GM19468 (cell line): ENCODE results near the gene SEMA6C.
"Not testable (repeated sequence)": the region's sequence is repeated elsewhere in the genome, so short reads cannot be mapped to it uniquely, and the experiment has no call there.

Experiments used
- ATAC-seq: cut with Tn5 transposase; IDR thresholded peaks from one replicate; pipeline ENCODE4 v1.9.1; 2021; ENCODE audit warnings: mild to moderate bottlenecking, moderate library complexity, moderate number of reproducible peaks; ENCODE audit not compliant: unreplicated experiment; ENCODE audit errors: extremely low read depth

Gene SEMA6C

DNA sequence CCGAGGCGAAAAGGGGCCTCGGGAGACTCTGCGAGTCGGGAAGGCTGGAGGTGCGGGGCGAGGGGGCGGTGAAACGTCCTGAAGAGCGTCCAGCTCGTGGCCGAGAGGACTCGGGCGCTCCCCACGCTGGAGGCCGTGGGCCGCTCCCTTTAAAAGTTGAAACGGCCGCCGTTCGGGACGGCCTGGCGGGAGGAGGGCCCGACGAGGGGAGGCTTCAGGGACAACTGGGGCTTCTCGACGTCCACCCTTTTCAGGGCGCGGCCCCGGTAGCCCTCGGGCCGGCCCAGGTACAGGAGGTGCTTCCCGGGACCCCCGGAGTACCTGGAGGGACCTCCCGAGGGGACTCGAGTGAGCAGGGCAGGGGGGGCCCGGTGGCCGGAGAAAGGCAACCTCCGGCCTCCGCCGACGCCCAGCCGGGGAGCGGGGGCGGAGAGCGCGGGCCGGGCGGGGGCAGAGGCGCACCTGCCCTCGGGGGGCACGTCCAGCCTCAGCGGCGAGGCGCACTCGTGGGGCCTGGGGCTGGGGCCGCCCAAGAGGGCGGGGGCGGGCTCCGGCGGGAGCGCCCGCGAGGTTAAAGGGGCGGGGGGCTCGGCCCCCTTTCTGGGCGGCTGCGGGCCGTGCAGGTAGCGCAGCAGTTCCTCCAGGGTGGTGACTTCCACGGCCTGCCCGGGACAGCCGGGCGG, 14.0 kb downstream of the SEMA6C start:
- ATAC-seq, result no peak

DNA sequence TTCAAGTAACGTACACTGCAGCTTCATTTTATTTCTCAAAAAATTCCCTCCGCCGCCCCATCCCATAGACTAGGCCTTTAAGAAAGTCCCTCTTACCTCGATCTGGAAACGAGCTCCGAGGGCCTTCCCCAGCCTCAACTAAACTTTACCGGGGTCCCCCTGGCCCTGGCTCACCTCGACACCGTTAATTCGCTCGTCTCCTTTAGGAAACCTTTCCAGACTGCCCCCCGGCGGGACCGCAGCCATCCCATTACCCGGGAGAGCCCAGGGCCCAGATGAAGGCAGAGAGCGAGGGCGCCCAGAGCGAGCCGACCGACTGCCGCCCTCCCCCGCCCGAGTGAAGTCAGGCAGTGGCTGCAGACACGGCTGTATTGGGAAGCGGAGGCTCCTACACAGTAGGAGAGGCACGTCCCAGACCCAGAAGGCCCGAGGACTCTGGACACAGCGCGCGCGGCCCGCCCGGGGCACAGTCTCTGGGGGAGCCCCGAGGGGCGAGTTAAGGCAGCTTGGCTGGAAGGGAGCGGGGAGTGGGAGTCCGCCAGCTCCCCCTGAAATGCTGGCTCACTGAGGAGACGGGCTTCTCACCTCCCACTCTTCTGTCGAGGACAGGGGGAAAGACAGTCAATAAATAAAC, 14.6 kb downstream of the SEMA6C start:
- ATAC-seq, result no peak

DNA sequence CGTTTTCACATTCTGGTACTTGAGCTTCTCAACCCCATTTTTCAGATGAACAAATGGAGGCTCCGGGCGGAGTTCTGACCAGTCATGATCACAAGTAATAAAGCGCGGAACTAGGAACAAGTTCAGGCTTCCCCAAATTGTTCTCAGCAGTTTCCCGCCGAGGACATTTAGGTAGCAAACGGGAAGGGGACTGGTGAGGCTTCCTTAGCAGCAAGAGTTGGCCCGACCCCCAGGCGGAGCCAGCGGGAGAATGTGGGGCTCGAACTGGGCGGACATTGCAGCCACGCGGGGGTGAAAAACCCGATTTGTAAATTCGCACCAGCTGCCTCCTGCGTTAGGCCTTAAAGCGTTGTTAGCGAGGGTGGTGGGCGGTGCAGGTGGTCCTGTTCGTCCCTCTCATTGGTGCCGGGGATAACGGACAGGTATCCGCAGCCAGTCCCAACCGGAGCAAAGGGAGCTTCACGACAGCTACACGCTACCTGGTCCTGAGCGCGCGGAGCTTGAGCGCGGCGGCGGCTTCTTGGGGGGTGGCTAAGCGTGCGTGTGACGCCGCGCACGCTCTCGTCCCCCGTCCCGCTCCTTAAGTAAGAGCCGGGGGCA, 15.3 kb downstream of the SEMA6C start:
- ATAC-seq, result peak; percentile 46

DNA sequence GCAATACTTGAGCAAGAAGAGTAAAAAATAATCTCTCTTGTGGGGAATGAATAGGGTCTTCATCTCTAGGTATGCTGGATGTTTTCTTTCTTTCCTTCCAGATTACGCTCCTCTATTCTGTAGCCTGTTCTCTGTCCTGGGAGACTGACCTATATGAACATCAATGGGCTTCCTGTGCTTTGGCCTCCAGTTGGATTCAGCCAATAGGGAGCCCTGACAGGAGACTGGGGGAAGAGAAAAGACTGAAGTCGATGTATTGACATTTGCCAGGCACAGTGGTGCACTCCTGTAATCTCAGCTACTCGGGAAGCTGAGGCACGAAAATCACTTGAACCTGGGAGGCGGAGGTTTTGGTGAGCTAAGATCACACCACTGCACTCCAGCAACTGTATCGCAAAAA, 17.6 kb downstream of the SEMA6C start:
- no peak for ATAC-seq

- no peak for ATAC-seq
Observed at GRCh38 chr1:151124763-151125403, 21.5 kb downstream of the SEMA6C start.

DNA sequence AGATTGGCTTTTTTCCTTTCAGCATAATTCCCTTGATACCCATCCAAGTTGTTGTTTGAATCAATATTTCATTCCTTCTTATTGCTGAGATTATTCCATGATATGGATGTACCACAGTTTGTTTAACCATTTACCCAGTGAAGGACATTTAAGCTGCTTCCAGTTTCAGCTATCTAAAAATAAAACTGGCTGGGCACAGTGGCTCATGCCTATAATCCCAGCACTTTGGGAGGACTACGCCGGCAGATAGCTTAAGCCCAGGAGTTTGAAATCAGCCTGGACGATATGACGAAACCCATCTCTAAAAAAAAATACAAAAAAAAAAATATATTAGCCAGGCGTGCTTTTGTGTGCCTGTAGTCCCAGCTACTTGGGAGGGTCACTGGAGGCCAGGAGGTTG, 32.6 kb downstream of the SEMA6C start:
- no peak for ATAC-seq

GRCh38 chr1:151108331-151108730, 38.1 kb downstream of the SEMA6C start:
- ATAC-seq, result no peak

- ATAC-seq, result no peak
Observed at GRCh38 chr1:151106894-151107293, 39.5 kb downstream of the SEMA6C start.

DNA sequence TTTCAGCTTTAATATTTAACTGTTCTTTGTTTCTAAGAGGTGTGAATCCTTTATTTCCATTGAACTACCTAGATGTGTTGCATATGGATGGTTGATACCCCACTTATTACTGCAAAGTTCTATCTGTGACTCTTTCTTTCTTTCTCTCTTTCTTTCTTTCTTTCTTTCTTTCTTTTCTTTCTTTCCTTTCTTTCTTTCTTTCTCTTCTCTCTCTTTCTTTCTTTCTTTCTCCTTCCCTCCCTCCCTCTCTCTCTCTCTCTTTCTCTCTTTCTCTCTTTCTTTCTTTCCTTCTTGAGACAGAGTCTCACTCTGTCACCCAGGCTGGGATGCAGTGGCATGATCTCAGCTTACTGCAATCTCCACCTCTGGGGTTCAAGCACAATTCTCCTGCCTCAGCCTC, 41.8 kb downstream of the SEMA6C start:
- ATAC-seq, result no peak

- ATAC-seq, result no peak
Observed at GRCh38 chr1:151098126-151098525, 48.3 kb downstream of the SEMA6C start.

DNA sequence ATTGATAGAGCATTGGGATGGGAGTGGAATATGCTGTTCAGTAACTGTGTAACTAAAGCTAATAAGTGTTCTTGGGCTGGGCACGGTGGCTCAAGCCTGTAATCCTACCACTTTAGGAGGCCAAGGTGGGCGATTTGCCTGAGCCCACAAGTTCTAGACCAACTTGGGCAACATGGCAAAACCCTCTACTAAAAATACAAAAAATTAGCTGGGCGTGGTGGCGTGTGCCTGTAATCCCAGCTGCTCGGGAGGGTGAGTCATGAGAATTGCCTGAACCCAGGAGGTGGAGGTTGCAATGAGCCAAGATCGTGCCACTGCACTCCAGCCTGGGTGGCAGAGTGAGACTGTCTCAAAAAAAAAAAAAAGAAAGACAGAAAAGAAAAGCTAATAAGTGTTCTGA, 49.0 kb downstream of the SEMA6C start:
- not testable (repeated sequence) for ATAC-seq

DNA sequence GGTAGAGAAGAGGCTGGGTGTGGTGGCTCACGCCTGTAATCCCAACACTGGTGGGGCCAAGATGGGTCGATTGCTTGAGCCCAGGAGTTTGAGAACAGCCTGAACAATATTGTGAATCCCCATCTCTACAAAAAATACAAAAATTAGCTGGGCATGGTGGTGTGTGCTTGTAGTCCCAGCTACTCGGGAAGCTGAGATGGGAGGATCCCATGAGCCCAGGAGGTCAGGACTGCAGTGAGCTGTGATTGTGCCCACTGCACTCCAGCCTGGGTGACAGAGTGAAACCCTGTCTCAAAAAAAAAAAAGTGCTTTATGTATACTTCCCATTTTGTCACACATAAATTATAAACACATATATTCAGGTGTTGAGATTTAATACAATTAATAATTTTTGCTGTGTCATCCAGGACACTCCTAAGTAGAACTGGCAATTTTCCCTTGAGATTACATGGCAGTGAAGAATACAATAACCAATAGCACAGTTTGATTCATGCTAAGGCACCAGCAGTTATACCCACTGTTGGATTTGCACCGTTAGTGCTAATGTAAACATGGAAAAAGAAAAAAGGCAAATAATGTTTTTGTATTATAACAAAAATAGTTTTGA, 60.4 kb downstream of the SEMA6C start:
- no peak for ATAC-seq
